Measurements from ENCODE around the gene TYW5. TPM values are rescaled to one million over a fixed set of nuclear protein-coding genes. Genes with fewer than 3 reads are reported as not detected.

TYW5 gene
- total and polyA plus RNA-seq, 3 experiments from 2014 or later = 4.1 to 10.6 (median 10.0) TPM

DNA sequence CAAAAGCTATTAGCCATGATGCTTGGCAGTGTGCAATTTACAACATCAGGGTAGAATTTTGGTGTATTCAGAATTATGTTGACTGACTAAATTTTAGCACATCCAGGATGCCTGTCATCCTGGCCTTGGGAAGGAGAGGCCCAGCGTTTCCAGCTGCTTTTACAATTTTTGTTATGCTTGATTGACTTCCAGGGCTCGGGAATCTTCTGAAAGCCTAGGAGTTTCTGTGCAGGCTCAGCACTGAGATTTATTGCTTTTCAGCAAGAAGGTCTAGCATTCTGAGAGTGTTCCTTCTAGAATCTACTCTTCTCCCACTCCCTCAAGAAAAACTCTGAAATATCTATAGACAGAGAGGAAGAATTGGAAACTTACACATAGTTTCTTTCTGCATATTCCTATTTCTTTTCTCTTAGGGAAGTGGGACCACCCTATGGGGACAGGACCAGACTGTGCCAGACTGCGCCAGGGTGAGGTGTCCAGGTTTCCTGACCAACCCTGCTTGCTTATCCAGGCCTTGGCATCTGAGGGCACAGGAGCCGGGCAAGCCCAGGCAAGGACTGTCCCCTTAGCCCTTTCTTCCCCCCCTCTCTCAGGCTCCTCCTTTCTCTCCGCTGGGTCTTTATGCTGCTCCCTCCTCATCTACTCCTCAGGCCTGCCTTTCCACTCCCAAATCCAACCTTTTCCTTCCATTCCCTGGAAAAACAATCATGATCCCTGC is 27.0 kb upstream of the TYW5 start:
- no peaks in the 10 kb centered on the region for H3K36me3 ChIP-seq (ENCODE audit: insufficient read depth, low read length)
- ChIA-PET CTCF (interaction anchor here (1.2 kb wide), 1 partner anchor 499 kb away, joined by 5 read pairs; no protein-coding TSS in a partner anchor), POLR2A (no interaction called here)
- no peaks in the 10 kb centered on the region for H3K27me3 Mint-ChIP-seq
- H3K27ac Mint-ChIP-seq = no peak overlapping the region
- H3K4me3 Mint-ChIP-seq = no peak overlapping the region
- no peaks in the 10 kb centered on the region for H3K9me3 ChIP-seq (ENCODE audit: low read length)
- no peak overlapping the region for H3K27ac ChIP-seq (ENCODE audit: low read depth, low read length)
- no peaks in the 10 kb centered on the region for H3K27me3 ChIP-seq (ENCODE audit: insufficient read depth, low read length, poor library complexity, severe bottlenecking)
- no peaks in the 10 kb centered on the region for H3K9me3 Mint-ChIP-seq
- peaks cover 6 to 10% (median 10%) of the 10 kb centered on the region in 3 donors for H3K4me1 Mint-ChIP-seq
- DNase-seq = no peak
- H3K36me3 Mint-ChIP-seq = peaks cover 0 to 2% (median 0%) of the 10 kb centered on the region in 3 donors
- H3K4me1 ChIP-seq (ENCODE audit: insufficient read depth, low read length) = no peaks in the 10 kb centered on the region
- no peak overlapping the region for H3K4me3 ChIP-seq (ENCODE audit: low read length)

DNA sequence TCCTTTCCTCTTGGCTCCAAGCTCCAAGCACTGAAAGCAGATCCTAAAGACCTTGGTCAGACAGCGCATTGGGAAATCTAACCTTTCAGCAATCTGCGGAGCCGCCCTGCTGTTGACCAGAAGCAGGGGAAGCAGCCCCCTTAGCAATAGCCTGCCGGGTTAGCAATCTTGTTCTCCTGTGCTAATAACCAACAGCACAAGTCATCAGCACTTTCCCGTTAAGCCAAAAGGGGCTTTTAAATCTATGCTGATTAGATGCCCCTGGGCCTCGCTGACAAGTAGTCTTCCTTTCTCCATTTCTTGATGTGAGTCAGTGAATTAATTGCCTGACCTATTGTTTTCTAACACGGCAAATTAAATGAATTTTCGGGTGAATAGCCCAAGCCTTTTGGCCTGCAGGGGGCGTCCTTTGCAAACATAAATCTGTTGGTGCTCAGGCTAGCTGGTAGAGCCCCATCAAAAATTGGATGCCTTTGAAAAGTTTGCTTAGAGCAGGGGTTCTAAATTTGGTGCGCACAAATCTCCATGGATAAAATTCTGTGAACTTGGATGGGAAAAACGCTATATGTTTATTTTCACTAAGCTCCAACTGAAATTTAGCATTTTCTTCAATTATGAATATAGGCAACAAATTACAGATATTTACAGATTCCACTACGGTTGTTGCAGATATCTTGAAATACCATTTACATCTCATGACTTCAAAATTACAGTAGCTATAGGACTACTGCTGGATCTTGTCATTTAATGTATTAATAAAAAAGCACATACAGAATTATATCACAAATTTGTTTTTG is 24.7 kb upstream of the TYW5 start:
- peaks cover 0 to 4% (median 2%) of the 10 kb centered on the region in 3 donors for H3K36me3 Mint-ChIP-seq
- H3K27me3 Mint-ChIP-seq = no peaks in the 10 kb centered on the region
- peak; percentile 53 to 81 (median 73) for DNase-seq
- Histone ChIP-seq H3K9me3 (ENCODE audit: low read length) (no peaks in the 10 kb centered on the region), H3K27ac (ENCODE audit: low read depth, low read length) (no peak overlapping the region), H3K36me3 (ENCODE audit: insufficient read depth, low read length) (no peaks in the 10 kb centered on the region), H3K27me3 (ENCODE audit: insufficient read depth, low read length, poor library complexity, severe bottlenecking) (no peaks in the 10 kb centered on the region), H3K4me3 (ENCODE audit: low read length) (no peak overlapping the region), H3K4me1 (ENCODE audit: insufficient read depth, low read length) (no peaks in the 10 kb centered on the region)
- H3K4me1 Mint-ChIP-seq = peaks cover 2 to 6% (median 5%) of the 10 kb centered on the region in 3 donors
- ChIA-PET POLR2A (no interaction called here), CTCF (interaction anchor here (0.7 to 1.9 kb wide), 10 partner anchors 10 to 504 kb away, joined by 3 to 17 read pairs (median 4); no protein-coding TSS in a partner anchor)
- H3K27ac Mint-ChIP-seq = peak overlapping the region in 1 of 8 donors; percentile 83
- no peaks in the 10 kb centered on the region for H3K9me3 Mint-ChIP-seq
- H3K4me3 Mint-ChIP-seq = no peak overlapping the region

DNA sequence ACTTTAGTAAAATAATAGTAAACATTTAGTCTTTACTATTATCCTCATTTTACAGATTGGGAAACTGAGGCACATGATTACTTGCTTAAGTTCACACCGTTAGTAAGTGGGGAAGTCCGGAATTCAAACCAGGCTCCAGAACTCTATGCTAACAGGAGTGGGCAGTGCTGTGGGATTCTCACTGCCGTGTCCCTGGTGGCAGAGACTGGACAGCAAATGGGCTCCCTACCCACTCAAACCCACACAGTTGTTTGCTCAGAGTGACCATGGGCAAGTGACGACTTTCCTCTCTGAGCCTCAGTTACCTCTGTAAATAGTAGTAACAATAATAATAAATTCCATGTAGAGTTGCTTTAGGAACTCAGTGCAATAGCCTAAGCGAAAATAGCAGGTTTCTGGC is 24.1 kb upstream of the TYW5 start:
- ChIA-PET CTCF (interaction anchor here (1.2 to 1.9 kb wide), 4 partner anchors 11 to 505 kb away, joined by 3 to 17 read pairs (median 7); no protein-coding TSS in a partner anchor), POLR2A (no interaction called here)
- Histone ChIP-seq H3K27me3 (ENCODE audit: insufficient read depth, low read length, poor library complexity, severe bottlenecking) (no peaks in the 10 kb centered on the region), H3K9me3 (ENCODE audit: low read length) (no peaks in the 10 kb centered on the region), H3K27ac (ENCODE audit: low read depth, low read length) (no peak overlapping the region), H3K36me3 (ENCODE audit: insufficient read depth, low read length) (no peaks in the 10 kb centered on the region), H3K4me3 (ENCODE audit: low read length) (no peak overlapping the region), H3K4me1 (ENCODE audit: insufficient read depth, low read length) (no peaks in the 10 kb centered on the region)
- peaks cover 0 to 6% (median 5%) of the 10 kb centered on the region in 3 donors for H3K36me3 Mint-ChIP-seq
- no peak overlapping the region for H3K4me3 Mint-ChIP-seq
- no peaks in the 10 kb centered on the region for H3K9me3 Mint-ChIP-seq
- H3K27me3 Mint-ChIP-seq = no peaks in the 10 kb centered on the region
- no peak for DNase-seq
- no peak overlapping the region for H3K27ac Mint-ChIP-seq
- peaks cover 2 to 6% (median 5%) of the 10 kb centered on the region in 3 donors for H3K4me1 Mint-ChIP-seq

DNA sequence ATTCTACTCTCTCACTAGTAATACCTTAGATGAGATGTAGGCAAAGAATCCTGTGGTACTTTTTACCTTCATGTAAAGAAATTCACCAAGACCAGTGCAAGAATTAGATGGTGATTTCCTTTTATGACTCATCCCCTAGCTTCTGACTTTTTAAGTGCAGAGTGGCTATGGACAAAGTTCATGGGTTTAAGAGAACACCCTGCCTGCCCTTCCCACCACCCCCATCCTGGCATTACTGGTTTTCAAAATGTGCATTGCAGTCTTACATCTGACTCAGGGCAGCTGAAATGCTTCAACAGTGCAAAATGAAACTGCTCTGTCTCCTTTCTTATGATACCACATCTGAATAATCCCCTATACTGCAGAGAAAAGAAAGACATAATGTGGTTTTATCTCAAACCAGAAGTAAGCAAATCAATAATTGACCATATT is 22.7 kb upstream of the TYW5 start:
- Histone ChIP-seq H3K9me3 (ENCODE audit: low read length) (no peaks in the 10 kb centered on the region), H3K36me3 (ENCODE audit: insufficient read depth, low read length) (no peaks in the 10 kb centered on the region), H3K4me3 (ENCODE audit: low read length) (no peak overlapping the region), H3K4me1 (ENCODE audit: insufficient read depth, low read length) (no peaks in the 10 kb centered on the region), H3K27ac (ENCODE audit: low read depth, low read length) (no peak overlapping the region), H3K27me3 (ENCODE audit: insufficient read depth, low read length, poor library complexity, severe bottlenecking) (no peaks in the 10 kb centered on the region)
- H3K4me1 Mint-ChIP-seq = peaks cover 2 to 6% (median 5%) of the 10 kb centered on the region in 3 donors
- H3K27ac Mint-ChIP-seq = no peak overlapping the region
- peaks cover 0 to 12% (median 6%) of the 10 kb centered on the region in 3 donors for H3K36me3 Mint-ChIP-seq
- ChIA-PET POLR2A (no interaction called here), CTCF (interaction anchor here (1.1 kb wide), 1 partner anchor 490 kb away, joined by 4 read pairs; no protein-coding TSS in a partner anchor)
- no peaks in the 10 kb centered on the region for H3K9me3 Mint-ChIP-seq
- no peak overlapping the region for H3K4me3 Mint-ChIP-seq
- H3K27me3 Mint-ChIP-seq = no peaks in the 10 kb centered on the region
- no peak for DNase-seq

DNA sequence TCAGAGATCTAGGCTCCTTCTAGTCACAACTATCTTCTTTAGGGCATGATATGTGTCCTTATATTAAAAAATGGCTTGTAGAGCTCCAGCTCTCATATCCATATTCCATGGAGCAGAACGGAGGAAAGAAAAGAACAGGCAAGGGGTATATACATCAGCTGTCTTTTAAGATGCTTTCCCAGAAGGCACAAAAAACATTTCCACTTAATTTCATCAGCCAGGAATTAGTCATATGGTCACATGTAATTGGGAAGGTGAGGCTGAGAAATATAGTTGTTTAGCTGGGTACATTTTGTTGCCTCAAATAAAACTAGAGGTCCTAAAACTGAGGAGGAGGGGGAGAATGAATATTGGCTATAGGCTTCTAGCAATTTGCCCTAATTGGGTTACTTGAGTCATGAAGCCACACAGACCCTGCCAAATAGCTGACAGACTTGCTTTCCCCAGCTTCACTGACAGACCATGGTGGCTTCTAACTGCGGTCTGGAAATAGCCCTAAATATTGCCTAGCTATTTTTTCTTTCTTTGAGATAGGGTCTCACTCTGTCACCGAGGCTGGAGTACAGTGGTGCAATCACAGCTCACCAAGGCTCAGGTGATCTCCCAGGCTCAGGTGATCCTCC is 20.1 kb upstream of the TYW5 start:
- Histone ChIP-seq H3K4me3 (ENCODE audit: low read length) (no peak overlapping the region), H3K27ac (ENCODE audit: low read depth, low read length) (no peak overlapping the region), H3K36me3 (ENCODE audit: insufficient read depth, low read length) (no peaks in the 10 kb centered on the region), H3K9me3 (ENCODE audit: low read length) (no peaks in the 10 kb centered on the region), H3K27me3 (ENCODE audit: insufficient read depth, low read length, poor library complexity, severe bottlenecking) (no peaks in the 10 kb centered on the region), H3K4me1 (ENCODE audit: insufficient read depth, low read length) (no peaks in the 10 kb centered on the region)
- Mint-ChIP-seq H3K36me3 (peaks cover 0 to 18% (median 7%) of the 10 kb centered on the region in 3 donors), H3K9me3 (no peaks in the 10 kb centered on the region), H3K4me1 (peaks cover 2 to 6% (median 5%) of the 10 kb centered on the region in 3 donors), H3K27ac (peak overlapping the region in 1 of 8 donors; percentile 88), H3K27me3 (no peaks in the 10 kb centered on the region), H3K4me3 (no peak overlapping the region)
- ChIA-PET POLR2A (no interaction called here), CTCF (interaction anchor here (1.0 to 2.6 kb wide), 3 partner anchors 496 to 507 kb away, joined by 3 to 9 read pairs (median 8); no protein-coding TSS in a partner anchor)
- DNase-seq = no peak

DNA sequence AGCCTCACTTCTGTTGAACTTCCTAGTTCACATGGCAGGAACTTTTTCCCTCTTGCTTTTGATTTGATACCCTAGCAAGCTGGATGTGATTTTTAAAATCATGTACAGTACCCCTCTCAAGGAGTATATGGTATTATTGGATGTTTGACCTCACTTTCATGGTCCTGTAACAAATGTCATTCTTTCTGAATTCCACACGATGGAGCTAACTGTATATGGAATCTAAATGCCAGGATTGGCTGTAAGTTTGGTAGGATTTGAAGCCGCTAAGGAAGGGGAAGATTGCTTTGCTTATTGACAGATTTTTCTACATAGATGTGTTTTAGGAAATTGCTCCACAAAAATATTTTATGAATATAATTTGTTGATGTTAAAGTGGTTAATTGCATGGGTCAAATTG is 18.4 kb upstream of the TYW5 start:
- Histone ChIP-seq H3K36me3 (ENCODE audit: insufficient read depth, low read length) (no peaks in the 10 kb centered on the region), H3K4me3 (ENCODE audit: low read length) (no peak overlapping the region), H3K27ac (ENCODE audit: low read depth, low read length) (no peak overlapping the region), H3K4me1 (ENCODE audit: insufficient read depth, low read length) (no peaks in the 10 kb centered on the region), H3K27me3 (ENCODE audit: insufficient read depth, low read length, poor library complexity, severe bottlenecking) (no peaks in the 10 kb centered on the region), H3K9me3 (ENCODE audit: low read length) (no peaks in the 10 kb centered on the region)
- POLR2A ChIA-PET = no interaction called here
- Mint-ChIP-seq H3K36me3 (peaks cover 0 to 20% (median 9%) of the 10 kb centered on the region in 3 donors), H3K27me3 (no peaks in the 10 kb centered on the region), H3K4me1 (no peaks in the 10 kb centered on the region), H3K4me3 (no peak overlapping the region), H3K27ac (no peak overlapping the region), H3K9me3 (no peaks in the 10 kb centered on the region)
- CTCF ChIA-PET = interaction anchor here (1.1 to 1.3 kb wide), 2 partner anchors 494 to 498 kb away, joined by 3 read pairs; no protein-coding TSS in a partner anchor
- DNase-seq = no peak

DNA sequence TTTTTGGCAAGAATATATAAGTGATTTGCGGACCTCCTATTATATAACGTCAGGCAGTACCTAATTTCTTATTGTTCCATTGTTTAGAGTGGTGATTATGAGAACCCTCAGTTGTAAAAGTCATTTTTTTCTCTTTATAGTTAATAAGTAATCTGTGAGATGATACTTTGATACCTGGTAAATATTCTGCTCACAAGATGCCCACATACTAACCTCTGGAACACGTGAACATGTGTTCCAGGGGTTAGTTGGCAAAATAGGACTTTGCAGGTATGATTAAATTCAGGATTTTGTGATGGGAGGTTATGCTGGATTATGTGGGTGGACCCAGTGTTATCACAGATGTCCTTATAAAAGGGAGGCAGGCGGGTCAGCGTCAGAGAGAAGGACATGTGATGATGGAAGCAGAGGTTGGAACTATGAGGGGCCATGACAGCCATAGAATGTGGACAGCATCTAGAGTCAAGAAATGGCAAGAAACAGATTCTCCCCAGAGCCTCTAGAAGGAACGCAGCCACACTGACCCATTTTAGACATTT is 16.9 kb upstream of the TYW5 start:
- no peaks in the 10 kb centered on the region for H3K27me3 Mint-ChIP-seq
- peaks cover 0 to 27% (median 14%) of the 10 kb centered on the region in 3 donors for H3K36me3 Mint-ChIP-seq
- Histone ChIP-seq H3K4me1 (ENCODE audit: insufficient read depth, low read length) (no peaks in the 10 kb centered on the region), H3K27ac (ENCODE audit: low read depth, low read length) (no peak overlapping the region), H3K4me3 (ENCODE audit: low read length) (no peak overlapping the region), H3K9me3 (ENCODE audit: low read length) (no peaks in the 10 kb centered on the region), H3K36me3 (ENCODE audit: insufficient read depth, low read length) (no peaks in the 10 kb centered on the region), H3K27me3 (ENCODE audit: insufficient read depth, low read length, poor library complexity, severe bottlenecking) (no peaks in the 10 kb centered on the region)
- DNase-seq = no peak
- ChIA-PET POLR2A (no interaction called here), CTCF (no interaction called here)
- H3K4me3 Mint-ChIP-seq = no peak overlapping the region
- H3K4me1 Mint-ChIP-seq = no peaks in the 10 kb centered on the region
- H3K27ac Mint-ChIP-seq = no peak overlapping the region
- no peaks in the 10 kb centered on the region for H3K9me3 Mint-ChIP-seq

Data from CD8-positive, alpha-beta memory T cell (primary cell).